Heart left ventricle (tissue), 16 donors: ENCODE data around the gene TOR1B. TPM values are rescaled to one million over a fixed set of nuclear protein-coding genes. Genes with fewer than 3 reads are reported as not detected.
"Not testable (repeated sequence)": the region's sequence is repeated elsewhere in the genome, so short reads cannot be mapped to it uniquely, and the experiment has no call there.

Experiments used
- ATAC-seq, 4 donors: fragments of 200-7000 bp; cut with Tn5 transposase; one replicate each; pipeline ENCODE4 v1.9.1; 2020 to 2022; ENCODE audit warnings: moderate library complexity in 4 of 4, mild to moderate bottlenecking in 3 of 4, moderate number of reproducible peaks in 1 of 4
- DNase-seq, 5 donors: peaks; one replicate each; pipeline ENCODE4 v3.0.0-alpha.2; 2020
- H3K27ac ChIP-seq, 12 donors: fragments of 200-600 bp; sonication (generic) in 4 of 12; one replicate each; pipeline versions ENCODE4 v1.5.0 to v1.8.0; 2016 to 2022; ENCODE audit warnings: mild to moderate bottlenecking in 2 of 12
- H3K27me3 ChIP-seq, 9 donors: fragments of 200-600 bp; sonication (generic) in 2 of 9; one replicate each; pipeline versions ENCODE4 v1.5.1 to v1.8.0; 2016 to 2022; ENCODE audit warnings: mild to moderate bottlenecking in 3 of 9
- H3K36me3 ChIP-seq, 9 donors: fragments of 200-600 bp; sonication (generic) in 2 of 9; one replicate each; pipeline versions ENCODE4 v1.5.0 to v1.8.0; 2018 to 2022; ENCODE audit warnings: mild to moderate bottlenecking in 2 of 9
- H3K4me1 ChIP-seq, 12 donors: fragments of 200-600 bp; sonication (generic) in 4 of 12; one replicate each; pipeline versions ENCODE4 v1.5.0 to v1.8.0; 2016 to 2022; ENCODE audit warnings: mild to moderate bottlenecking in 3 of 12
- H3K4me3 ChIP-seq, 12 donors: fragments of 200-600 bp; sonication (generic) in 4 of 12; one replicate each; pipeline versions ENCODE4 v1.5.0 to v1.8.0; 2017 to 2022; ENCODE audit warnings: mild to moderate bottlenecking in 9 of 12, moderate library complexity in 4 of 12
- H3K9me3 ChIP-seq, 12 donors: fragments of 200-600 bp; sonication (generic) in 4 of 12; one replicate each; pipeline versions ENCODE4 v1.5.0 to v1.8.0; 2016 to 2022; ENCODE audit warnings: mild to moderate bottlenecking in 1 of 12
- CTCF ChIP-seq, 12 donors: fragments of 200-600 bp; sonication (generic) in 4 of 12; IDR thresholded peaks; one replicate each; pipeline versions ENCODE4 v1.5.0 to v1.8.0; 2018 to 2022; ENCODE audit warnings: antibody characterized with exemption in 12 of 12, mild to moderate bottlenecking in 5 of 12
- POLR2A ChIP-seq, 2 donors: fragments of 450-650 bp; IDR thresholded peaks; one replicate each; pipeline ENCODE4 v1.6.1; 2017; ENCODE audit warnings: antibody characterized with exemption in 2 of 2, mild to moderate bottlenecking in 2 of 2, moderate library complexity in 2 of 2
- WGBS, 4 donors: extraction: QIAGEN DNeasy Blood & Tissue Kit in 2 of 4; methylation state at CpG; one replicate each; pipeline versions ENCODE4 v1.1.5 to v1.1.7; 2013 to 2018; 5-methylcytosine and 5-hydroxymethylcytosine counted together
- intact Hi-C, 10 donors: fragments of 100-400 bp; cut with DNase I; formaldehyde crosslinking; loops; one replicate each; pipeline versions ENCODE4 v1.11.1 to v1.14.2; 2022
- polyA plus RNA-seq, 2 donors: library from polyadenylated mRNA; stranded (reverse); fragments of 200-250 nt; gene quantifications; one replicate each; pipeline ENCODE4 v1.2.3, GENCODE V29; 2013
- total RNA-seq, 9 donors: library from RNA; depleted of rRNA in 2 of 9; stranded (reverse); fragments of >200 nt in 2 of 9; fragmentation: NEBNext Ultra II Directional in 3 of 9; extraction: Animal tissue kit (Norgen Biotek cat#: 25700) in 3 of 9; gene quantifications; one replicate each; pipeline versions ENCODE4 v1.1.0 to v1.2.4, GENCODE V29; 2016 to 2023
- donor health status: ischemic (EF 13 %, LVEDD 7.1; RV severe dilation, severe dysfunction).
- donor health status: healthy with polysubstance abuse.
- donor health status: DM: no; HTN: yes; CAD: no.
- donor health status: DM: no; HTN: no; CAD: no.
- donor health status: ischemic (EF 25% LVEDD 6.9; RV normal size, moderate dysfunction).
- donor health status: ischemic (EF 25% LVEDD 5.7; RV mildly dilated, moderate dysfunction).
- donor health status: healthy.
- donor health status: DM: yes; HTN: yes; CAD: no.
- donor health status: ischemic (EF 35%, LVEDD 5.7; RV mildly dilated, moderate dysfunction).
- donor health status: nonischemic (EF 11% LVEDD 7.7; RV severe dilation, severe dysfunction).
- donor health status: DM: yes; HTN: yes; CAD: no.
- donor health status: PGD.
- donor health status: ischemic (EF 29% LVEDD 5.4; RV normal size, mild dysfunction).
- donor health status: nonischemic (EF 23%, LVEDD 6.1; RV moderate dilation, normal function).

Gene TOR1B
- total and polyA plus RNA-seq, 11 donors = 7.3 to 20.7 (median 13.0) TPM

GRCh38 chr9:129761293-129761900 lies 41.6 kb upstream of the TOR1B start:
- H3K27ac ChIP-seq = peak overlapping the region in 11 of 12 donors; percentile 10 to 74 (median 57)
- DNase-seq (peak; percentile 61 to 84 (median 74)), ATAC-seq (peak in 3 of 4 donors; percentile 67 to 78 (median 67))
- no peaks in the 10 kb centered on the region for H3K36me3 ChIP-seq
- no peak for TF ChIP-seq POLR2A (IDR thresholded peaks at IDR 0.05)
- no peak for TF ChIP-seq CTCF (IDR thresholded peaks at IDR 0.05)
- no peaks in the 10 kb centered on the region for H3K27me3 ChIP-seq
- WGBS, 4 donors = 63 to 70% (median 65%) methylated on average over 9 to 11 of the region's 11 CpGs
- peak overlapping the region in 1 of 12 donors; percentile 16 for H3K4me3 ChIP-seq
- peaks cover 0 to 37% (median 10%) of the 10 kb centered on the region in 12 donors for H3K4me1 ChIP-seq
- H3K9me3 ChIP-seq = no peaks in the 10 kb centered on the region
- intact Hi-C loops = no loop called here

- Histone ChIP-seq H3K36me3 (no peaks in the 10 kb centered on the region), H3K9me3 (no peaks in the 10 kb centered on the region), H3K4me1 (peaks cover 0 to 37% (median 10%) of the 10 kb centered on the region in 12 donors), H3K27me3 (no peaks in the 10 kb centered on the region), H3K4me3 (no peak overlapping the region), H3K27ac (peak overlapping the region in 11 of 12 donors; percentile 10 to 74 (median 57))
- TF ChIP-seq CTCF (IDR thresholded peaks at IDR 0.05) (no peak), POLR2A (IDR thresholded peaks at IDR 0.05) (no peak)
- WGBS, 4 donors = 27 to 43% (median 35%) methylated on average over 6 of the region's 6 CpGs
- DNase-seq = no peak
- intact Hi-C loops = no loop called here
- ATAC-seq = peak; percentile 8 to 38 (median 12)
Observed at GRCh38 chr9:129761901-129762369, 41.0 kb upstream of the TOR1B start.

GRCh38 chr9:129762370-129762984 lies 40.5 kb upstream of the TOR1B start:
- H3K4me1 ChIP-seq = peaks cover 0 to 32% (median 10%) of the 10 kb centered on the region in 12 donors
- 49 to 71% (median 56%) methylated on average over 13 of the region's 13 CpGs for WGBS, 4 donors
- H3K27me3 ChIP-seq, H3K4me3 ChIP-seq, H3K9me3 ChIP-seq, intact Hi-C loops, DNase-seq, H3K36me3 ChIP-seq: not testable (repeated sequence)
- peak; percentile 28 to 60 (median 58) for ATAC-seq
- peak overlapping the region in 11 of 12 donors; percentile 15 to 74 (median 57) for H3K27ac ChIP-seq

- Histone ChIP-seq H3K27ac (peak overlapping the region in 11 of 12 donors; percentile 15 to 74 (median 56)), H3K4me1 (peaks cover 0 to 32% (median 10%) of the 10 kb centered on the region in 12 donors), H3K27me3 (no peaks in the 10 kb centered on the region), H3K9me3 (no peaks in the 10 kb centered on the region), H3K36me3 (no peaks in the 10 kb centered on the region), H3K4me3 (no peak overlapping the region)
- no peak for TF ChIP-seq CTCF (IDR thresholded peaks at IDR 0.05)
- TF ChIP-seq POLR2A (IDR thresholded peaks at IDR 0.05) = no peak
- intact Hi-C loops = no loop called here
- DNase-seq (peak in 1 of 5 donors; percentile 34), ATAC-seq (peak in 2 of 4 donors; percentile 63 to 66)
- WGBS, 4 donors = 74 to 81% (median 79%) methylated on average over 13 of the region's 13 CpGs
Observed at GRCh38 chr9:129762985-129763926, 39.7 kb upstream of the TOR1B start.
